Panc1 (cell line): Measurements from ENCODE around the gene ACAT2.
"Not testable (repeated sequence)": the region's sequence is repeated elsewhere in the genome, so short reads cannot be mapped to it uniquely, and the experiment has no call there.

ENCODE experiments used
- CTCF ChIP-seq: fragments of 450-650 bp; IDR thresholded peaks from 2 replicates; pipeline ENCODE4 v1.5.1; 2017; ENCODE audit warnings: mild to moderate bottlenecking
- POLR2AphosphoS5 ChIP-seq: IDR thresholded peaks from 2 replicates; pipeline ENCODE4 v1.6.1; 2012; ENCODE audit warnings: mild to moderate bottlenecking, low read depth, low read length, moderate library complexity
- TCF7L2 ChIP-seq: IDR thresholded peaks from 2 replicates; pipeline ENCODE4 v1.6.1; 2011; ENCODE audit warnings: mild to moderate bottlenecking, low read depth, low read length, inconsistent platforms

GRCh38 chr6:159816775-159817174 is 54.9 kb downstream of the ACAT2 start:
- TF ChIP-seq CTCF, POLR2AphosphoS5, TCF7L2: not testable (repeated sequence)
